Measurements from ENCODE around the gene BTN1A1. TPM values are rescaled to one million over a fixed set of nuclear protein-coding genes. Genes with fewer than 3 reads are reported as not detected.

BTN1A1 gene
- total RNA-seq, 1 donor from 2014 or later, result not detected

DNA sequence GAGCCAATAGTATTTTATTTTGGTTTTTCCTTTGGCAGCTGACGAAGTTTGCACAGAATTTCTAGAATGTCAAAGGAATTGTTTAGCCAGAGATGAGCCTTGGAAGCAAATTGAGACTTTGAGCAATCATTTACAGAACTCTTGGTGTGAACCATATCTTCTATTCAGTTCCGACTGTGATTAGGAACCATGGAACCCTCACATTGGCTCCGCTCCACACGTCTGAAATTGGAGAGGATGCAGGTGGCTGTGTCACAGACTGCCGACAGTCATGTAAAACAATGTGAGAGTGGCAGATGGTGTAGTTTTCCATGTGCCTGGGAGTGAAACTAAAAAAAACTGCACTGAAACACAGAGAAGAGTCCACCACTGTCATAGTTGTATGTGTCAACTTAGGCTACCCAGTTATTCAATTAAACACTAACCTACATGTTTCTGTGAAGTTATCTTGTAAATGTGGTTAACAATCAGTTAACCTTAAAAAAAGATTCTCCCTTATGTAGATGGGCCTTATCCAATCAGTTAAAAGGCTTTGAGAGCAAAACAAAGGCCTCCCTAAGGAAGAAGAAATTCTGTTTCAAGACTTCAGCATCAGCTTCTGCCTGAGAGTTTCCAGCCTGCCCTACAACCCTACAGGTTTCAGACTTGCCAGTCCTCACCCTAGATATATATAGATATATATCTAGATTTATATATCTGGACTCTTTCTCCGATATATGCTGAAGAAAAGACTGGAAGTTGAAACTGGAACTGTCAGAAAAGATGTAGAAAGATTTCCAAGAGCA lies 34.8 kb downstream of the BTN1A1 start:
- Histone ChIP-seq H3K4me3 (ENCODE audit: low read depth, low read length) (no peak overlapping the region), H3K27me3 (ENCODE audit: control insufficient read depth, insufficient read depth, low read length) (no peaks in the 10 kb centered on the region), H3K36me3 (ENCODE audit: control insufficient read depth, insufficient read depth, low read length) (no peaks in the 10 kb centered on the region)
- no peak for TF ChIP-seq CTCF (IDR thresholded peaks at IDR 0.05; ENCODE audit: insufficient read depth, low read length, poor library complexity, severe bottlenecking)
- no peak for DNase-seq (ENCODE audit: low read depth)

- H3K27me3 ChIP-seq (ENCODE audit: control insufficient read depth, insufficient read depth, low read length), result no peaks in the 10 kb centered on the region
- no peak for TF ChIP-seq CTCF (IDR thresholded peaks at IDR 0.05; ENCODE audit: insufficient read depth, low read length, poor library complexity, severe bottlenecking)
- no peaks in the 10 kb centered on the region for H3K36me3 ChIP-seq (ENCODE audit: control insufficient read depth, insufficient read depth, low read length)
- no peak for DNase-seq (ENCODE audit: low read depth)
- peak overlapping the region; percentile 35 for H3K4me3 ChIP-seq (ENCODE audit: low read depth, low read length)
These were observed 36.6 kb downstream of the BTN1A1 start for GRCh38 chr6:26536571-26537159.

DNA sequence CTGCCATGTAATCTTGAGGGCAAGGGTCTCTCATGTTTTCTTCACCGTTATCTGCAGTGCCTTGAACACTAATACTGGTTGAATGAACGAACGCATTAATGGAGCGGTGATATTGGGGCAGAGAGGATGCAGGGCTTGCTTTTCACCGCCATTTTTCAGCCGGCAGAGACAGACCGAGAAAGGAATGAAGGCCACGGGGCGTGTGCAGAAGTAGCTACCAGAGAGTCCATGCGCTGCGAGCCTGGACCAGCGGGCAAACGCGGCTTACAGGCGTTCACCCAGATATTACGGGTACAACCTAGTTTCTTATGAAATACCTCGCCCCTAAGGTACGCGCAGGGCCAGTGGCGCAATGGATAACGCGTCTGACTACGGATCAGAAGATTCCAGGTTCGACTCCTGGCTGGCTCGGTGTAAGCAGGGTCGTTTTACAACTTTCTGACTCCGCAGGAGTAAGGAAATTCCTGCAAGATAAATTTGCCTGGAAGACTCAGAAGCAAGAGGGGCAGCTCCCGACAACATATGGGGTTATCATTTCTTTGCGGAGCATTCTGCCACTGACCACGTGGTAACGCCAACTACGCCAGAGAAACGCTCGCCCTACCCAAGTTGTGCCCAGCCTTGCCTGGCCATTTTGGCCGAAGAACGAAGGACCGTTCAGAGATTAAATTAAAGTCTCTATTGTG lies 37.2 kb downstream of the BTN1A1 start:
- Histone ChIP-seq H3K36me3 (ENCODE audit: control insufficient read depth, insufficient read depth, low read length) (no peaks in the 10 kb centered on the region), H3K27me3 (ENCODE audit: control insufficient read depth, insufficient read depth, low read length) (no peaks in the 10 kb centered on the region), H3K4me3 (ENCODE audit: low read depth, low read length) (peak overlapping the region; percentile 55)
- no peak for DNase-seq (ENCODE audit: low read depth)
- no peak for TF ChIP-seq CTCF (IDR thresholded peaks at IDR 0.05; ENCODE audit: insufficient read depth, low read length, poor library complexity, severe bottlenecking)

- Histone ChIP-seq H3K36me3 (ENCODE audit: control insufficient read depth, insufficient read depth, low read length) (no peaks in the 10 kb centered on the region), H3K27me3 (ENCODE audit: control insufficient read depth, insufficient read depth, low read length) (no peaks in the 10 kb centered on the region), H3K4me3 (ENCODE audit: low read depth, low read length) (peak within 1 kb of the TSS; percentile 55)
- TF ChIP-seq CTCF (IDR thresholded peaks at IDR 0.05; ENCODE audit: insufficient read depth, low read length, poor library complexity, severe bottlenecking), result peak; percentile 5
- DNase-seq (ENCODE audit: low read depth), result no peak
These were observed 37.9 kb downstream of the BTN1A1 start, which contains the start of gene HMGN4 for GRCh38 chr6:26537846-26538571. HMGN4 (plus strand) TSS chr6:26538366; CDS start chr6:26545207, 6,841 bp downstream.

DNA sequence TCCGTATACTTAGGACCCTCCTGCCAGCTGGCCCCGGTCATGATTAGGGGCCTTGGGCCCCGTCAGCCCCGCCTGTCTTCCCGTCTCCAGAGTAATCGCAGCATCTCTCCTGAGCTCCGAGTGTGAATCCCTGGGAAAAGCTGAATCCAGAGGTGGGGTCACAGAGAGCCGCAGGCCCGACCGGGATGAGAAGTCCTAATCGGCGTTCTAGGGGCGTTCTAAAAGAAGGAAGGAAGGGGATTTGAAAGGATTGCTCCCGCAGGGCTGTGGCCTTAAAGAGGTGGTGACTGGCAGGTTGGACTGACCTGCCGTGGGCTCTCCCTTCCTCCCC lies 38.4 kb downstream of the BTN1A1 start:
- no peaks in the 10 kb centered on the region for H3K27me3 ChIP-seq (ENCODE audit: control insufficient read depth, insufficient read depth, low read length)
- TF ChIP-seq CTCF (IDR thresholded peaks at IDR 0.05; ENCODE audit: insufficient read depth, low read length, poor library complexity, severe bottlenecking), result no peak
- H3K4me3 ChIP-seq (ENCODE audit: low read depth, low read length), result peak overlapping the region; percentile 55
- no peak for DNase-seq (ENCODE audit: low read depth)
- H3K36me3 ChIP-seq (ENCODE audit: control insufficient read depth, insufficient read depth, low read length), result no peaks in the 10 kb centered on the region
